GM18499 (cell line): ENCODE measurements around the gene AFAP1L1.

ENCODE experiments used
- ATAC-seq: cut with Tn5 transposase; IDR thresholded peaks from one replicate; pipeline ENCODE4 v1.9.1; 2021; ENCODE audit warnings: moderate number of reproducible peaks; ENCODE audit not compliant: insufficient read depth, unreplicated experiment

The AFAP1L1 gene

DNA sequence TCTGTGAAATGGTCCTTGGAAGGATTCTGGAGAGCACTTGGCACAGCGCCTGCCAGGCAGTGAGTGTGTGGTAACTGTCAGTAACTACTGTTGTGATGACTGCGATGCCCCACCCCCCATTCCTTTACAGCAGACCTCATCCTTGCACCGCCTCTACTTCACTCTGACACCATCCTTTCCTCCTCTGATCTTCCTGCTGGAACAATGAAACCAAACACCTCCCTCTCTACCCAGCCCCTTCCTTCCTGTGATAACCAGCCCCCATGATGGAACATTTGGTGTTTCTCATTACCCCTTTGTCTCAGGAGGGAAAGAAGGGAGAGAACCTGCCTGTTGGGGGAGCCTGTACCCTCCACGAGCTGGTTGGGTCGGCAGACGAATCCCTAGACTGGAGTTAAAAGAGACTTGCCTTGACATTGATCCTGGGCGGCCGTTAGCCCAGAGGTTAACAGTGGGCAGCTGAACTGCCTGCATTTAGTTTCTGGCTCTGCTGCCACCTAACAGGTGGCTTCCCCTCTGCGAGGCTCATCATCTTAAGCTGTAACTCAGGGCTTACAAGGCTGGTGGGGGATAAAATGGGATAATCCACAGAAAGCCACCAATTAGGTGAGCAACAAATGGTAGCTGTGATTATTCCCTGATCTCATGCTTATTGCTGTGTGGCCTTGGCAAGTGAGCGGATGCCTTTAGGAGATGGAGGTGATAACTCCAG lies 39.4 kb downstream of the AFAP1L1 start:
- ATAC-seq, result no peak

DNA sequence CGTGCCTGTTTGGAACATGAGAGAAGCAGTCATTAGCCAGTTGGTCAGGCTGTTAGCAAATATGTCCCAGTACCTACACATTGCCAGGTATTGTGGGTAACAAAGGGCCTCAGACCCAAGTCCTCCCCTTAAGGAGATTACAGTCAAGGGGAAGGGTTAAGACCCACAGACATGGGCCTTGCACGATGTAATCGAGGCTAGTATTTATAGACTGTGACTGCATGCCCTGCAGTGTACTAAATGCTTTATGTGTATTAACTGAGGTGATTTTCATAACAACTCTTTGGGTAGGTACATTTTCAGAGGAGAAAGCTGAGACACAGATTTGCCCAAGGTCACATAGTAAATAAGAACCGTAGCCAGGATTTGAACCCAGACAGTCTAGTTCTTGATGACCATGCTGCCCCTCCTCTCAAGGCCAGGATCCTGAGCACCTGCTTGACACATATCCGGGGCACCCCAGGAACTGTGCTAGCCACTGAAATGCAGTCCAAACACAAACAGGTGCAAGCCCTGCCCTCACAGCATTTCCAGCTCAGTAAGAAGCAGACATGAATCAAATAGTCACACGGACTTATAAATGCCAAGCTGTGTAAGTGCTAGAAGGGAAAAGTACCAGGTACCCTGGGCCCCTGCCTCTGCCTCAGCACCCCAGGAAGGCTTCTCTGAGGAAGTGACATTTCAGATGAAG lies 41.6 kb downstream of the AFAP1L1 start:
- no peak for ATAC-seq

DNA sequence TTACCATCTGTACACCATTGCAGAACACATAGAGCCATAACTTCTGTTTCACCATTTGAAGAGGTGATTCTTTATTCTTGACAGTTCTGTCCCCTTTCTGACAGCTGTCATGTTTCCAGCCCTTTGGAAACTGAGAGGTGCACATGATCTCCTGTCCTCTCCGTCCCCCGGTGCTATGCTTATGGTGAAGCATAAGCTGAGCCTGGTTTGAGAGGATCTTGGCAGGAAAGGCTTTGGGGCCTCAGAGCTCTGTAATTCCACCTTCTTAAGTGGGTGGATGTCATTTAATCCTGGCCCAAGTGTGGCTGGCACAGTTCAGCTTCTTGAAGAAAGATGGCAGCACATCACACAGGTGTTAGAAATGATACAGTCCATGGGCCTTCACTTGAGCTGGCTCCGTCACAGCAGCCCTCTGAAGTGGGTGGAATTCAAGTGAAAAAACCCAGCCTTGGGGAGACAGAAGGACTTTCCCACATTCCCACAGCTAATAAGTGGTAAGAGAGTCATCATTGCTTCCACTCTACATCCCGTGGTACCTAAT lies 43.0 kb downstream of the AFAP1L1 start:
- no peak for ATAC-seq

DNA sequence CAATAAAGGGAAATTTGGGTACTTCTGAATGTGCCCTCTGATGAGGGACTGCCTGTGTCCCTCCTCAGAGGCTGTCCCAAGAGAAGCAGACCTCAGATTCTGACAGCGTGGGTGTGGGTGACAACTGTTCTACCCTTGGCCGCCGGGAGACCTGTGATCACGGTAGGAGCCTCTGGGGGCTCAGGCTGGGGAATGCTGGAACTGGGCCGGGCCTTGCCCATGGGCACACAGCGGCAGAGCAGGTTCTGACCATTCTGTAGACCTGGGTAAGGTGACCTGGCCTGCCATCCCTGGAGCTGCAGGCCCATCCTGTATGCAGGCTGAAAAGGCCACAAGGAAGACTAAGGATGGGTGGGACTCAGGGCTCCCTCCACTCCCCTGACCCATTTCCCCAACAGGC lies 44.1 kb downstream of the AFAP1L1 start:
- ATAC-seq, result no peak

DNA sequence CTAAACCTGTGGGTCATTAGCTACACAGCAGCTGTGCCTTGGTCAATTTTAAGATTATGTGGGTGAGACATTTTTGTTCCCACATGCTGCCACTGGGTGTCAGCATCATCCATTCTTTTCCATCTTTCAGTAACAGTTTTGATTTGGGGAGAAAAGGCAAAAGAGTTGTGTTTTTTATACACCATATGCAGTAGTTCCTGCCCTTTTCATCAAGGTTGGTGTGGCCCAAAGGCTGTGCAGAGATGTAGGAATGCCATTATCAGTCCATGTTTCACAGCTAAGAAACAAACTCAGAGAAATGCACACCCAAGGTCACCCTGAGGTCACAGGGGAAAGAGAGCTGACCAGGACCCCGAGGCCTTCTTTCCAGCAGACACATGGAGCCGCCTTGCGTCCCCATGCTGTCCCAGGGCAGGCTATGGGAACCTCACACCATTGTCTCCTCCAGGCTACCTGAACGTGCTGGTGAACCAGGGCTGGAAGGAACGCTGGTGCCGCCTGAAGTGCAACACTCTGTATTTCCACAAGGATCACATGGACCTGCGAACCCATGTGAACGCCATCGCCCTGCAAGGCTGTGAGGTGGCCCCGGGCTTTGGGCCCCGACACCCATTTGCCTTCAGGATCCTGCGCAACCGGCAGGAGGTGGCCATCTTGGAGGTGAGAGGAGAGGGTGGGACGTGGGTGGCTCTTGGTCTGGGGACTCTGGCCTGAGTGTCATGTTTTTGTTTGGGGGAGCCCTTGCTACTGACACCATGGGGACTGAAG lies 45.8 kb downstream of the AFAP1L1 start:
- no peak for ATAC-seq

DNA sequence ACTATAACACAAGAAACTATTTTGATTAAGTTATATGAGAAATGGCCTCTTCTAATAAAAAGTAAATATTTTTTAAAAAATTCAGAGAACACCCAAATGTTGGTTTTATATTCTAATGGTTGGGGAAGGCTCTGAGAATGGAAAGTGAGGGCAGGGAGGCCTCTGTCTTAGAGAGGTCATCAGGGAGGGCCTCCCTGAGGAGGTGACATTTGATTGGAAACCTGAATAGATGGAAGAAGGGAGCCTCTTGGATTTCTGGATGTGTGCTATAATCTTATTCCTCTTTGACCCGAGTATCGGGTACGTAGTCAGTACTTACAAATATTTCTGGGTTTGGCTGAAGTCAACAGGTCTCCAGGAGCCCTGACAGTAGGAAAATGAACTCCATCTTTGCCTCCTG lies 47.5 kb downstream of the AFAP1L1 start:
- ATAC-seq, result no peak

DNA sequence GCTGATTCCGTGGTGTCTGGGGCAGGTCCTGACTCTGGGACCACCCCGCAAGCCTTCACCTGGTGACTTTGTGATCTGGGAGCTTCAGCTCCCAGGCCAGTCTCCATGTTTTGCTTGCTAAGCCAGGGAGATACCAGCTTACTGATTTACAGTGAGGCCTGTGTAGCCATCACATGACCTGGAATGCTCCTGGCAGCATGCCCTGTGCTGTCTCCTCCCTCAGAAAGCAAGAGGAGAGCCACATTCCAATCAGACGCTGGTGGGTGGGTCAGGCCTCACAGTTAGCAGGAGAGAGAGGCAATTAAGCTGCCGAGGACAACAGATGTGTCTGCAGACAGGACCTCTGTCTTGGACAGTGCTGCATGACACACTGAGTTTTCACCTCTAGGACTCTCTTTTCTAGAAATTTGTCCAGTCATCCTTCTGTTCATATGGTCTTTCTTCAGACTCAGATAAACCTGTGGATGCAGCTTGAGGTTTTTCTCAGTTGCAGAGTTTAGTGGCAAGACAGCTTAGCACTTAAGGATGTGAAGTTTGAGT lies 49.2 kb downstream of the AFAP1L1 start:
- no peak for ATAC-seq

DNA sequence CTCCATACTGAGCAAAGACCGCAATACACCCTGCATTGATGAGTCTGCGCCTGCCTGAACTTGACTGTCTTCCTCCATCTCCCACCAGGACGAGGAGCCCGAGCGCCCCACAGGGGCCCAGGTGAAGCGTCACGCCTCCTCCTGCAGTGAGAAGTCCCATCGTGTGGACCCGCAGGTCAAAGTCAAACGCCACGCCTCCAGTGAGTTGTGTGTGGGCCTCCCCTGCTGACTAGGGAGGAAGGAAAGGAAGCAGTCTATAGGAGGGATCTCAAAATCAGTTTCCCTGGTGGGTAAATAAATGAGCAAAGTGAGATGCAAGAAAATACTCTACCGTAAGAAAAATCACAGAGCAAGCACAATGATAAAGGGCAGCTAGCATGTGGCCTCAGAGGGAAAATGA lies 50.9 kb downstream of the AFAP1L1 start:
- ATAC-seq, result no peak

DNA sequence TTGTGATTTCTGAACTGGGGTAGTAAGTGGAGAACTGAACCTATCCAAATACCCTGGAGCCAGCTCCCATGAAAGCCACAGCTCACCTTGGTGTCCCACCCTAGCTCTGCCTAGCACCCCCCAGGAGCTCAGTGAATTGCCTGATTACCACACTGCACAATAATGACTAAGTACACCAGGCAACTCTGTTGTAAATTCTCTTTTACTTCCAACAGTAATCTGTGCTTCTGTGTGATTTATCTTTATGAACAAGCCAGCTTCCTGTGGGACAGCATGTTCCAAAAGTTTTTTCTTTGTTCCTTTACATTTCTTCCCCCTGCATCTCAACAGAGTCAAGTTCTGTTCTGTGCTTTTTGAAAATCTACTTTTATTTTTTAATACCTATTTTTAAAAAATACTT lies 51.6 kb downstream of the AFAP1L1 start:
- no peak for ATAC-seq

DNA sequence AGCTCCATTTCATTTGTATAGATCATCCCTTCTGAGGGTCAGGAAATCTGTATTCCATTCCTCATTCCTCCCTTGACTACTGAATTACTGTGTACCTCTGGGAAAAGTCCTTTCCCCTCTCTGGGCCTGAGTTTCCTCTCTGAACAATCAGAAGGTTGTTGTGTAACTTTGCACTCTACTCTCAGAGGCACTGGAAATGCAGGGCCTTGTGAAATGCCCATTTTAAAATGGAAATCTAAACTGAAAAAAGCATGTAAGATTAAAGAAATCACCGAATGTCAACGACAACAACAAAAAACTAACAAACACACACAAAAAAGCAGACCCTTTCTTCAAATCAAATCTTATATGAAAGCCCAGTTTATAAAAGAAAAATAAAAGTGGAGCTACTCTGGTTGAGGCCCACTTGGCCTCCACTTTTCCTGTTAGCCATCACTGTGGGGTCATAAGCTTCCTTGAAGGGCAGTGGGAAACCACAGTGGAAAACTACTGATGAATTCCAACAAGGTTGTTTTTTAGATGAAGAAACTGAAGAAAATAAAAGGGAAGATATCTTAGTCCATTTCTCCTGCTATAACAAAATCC lies 52.1 kb downstream of the AFAP1L1 start:
- no peak for ATAC-seq

DNA sequence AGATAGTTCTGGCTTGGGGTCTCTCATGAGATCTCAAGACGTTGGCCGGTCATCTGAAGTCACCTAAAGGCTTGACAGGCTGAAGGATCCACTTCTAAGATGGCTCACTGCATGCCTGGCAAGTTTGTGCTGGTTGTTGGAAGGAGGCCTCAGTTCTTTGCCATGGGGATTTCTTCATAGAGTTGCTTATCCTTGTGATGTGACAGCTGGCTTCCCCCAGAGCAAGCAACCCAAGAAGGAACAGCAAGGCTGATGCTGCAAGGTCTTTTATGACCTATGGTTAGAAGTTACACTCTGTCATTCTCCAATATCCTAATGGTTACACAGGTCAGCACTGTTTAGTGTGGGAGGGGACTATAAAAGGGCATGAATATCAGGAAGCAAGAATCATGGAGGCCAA lies 53.0 kb downstream of the AFAP1L1 start:
- no peak for ATAC-seq

DNA sequence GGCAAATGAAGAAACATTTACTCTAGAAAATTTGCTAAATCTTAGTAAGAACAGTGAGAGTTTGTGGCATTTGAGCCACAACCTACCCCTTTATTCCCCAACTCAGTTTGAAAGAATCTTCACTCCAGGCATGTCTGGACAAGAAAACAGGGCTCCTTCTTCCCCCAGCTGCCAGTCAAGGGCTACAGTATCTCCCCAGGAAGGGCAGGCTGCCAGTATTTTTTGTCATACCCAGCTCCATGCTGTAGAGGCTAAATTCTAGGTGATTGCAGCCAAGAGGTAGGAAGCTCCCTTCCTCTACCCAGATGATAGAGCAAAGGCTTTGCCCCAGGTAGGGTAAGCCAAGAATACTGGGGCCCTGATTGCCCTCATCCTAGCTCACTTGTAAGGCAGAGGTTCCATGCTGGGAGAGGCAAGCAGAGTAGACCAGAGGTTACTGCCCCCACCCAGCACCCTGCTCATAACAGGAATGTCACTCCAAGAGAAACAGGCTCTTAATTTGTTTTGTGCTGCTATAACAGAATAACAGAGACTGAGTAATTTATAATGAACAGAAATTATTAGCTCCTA lies 53.6 kb downstream of the AFAP1L1 start:
- no peak for ATAC-seq

DNA sequence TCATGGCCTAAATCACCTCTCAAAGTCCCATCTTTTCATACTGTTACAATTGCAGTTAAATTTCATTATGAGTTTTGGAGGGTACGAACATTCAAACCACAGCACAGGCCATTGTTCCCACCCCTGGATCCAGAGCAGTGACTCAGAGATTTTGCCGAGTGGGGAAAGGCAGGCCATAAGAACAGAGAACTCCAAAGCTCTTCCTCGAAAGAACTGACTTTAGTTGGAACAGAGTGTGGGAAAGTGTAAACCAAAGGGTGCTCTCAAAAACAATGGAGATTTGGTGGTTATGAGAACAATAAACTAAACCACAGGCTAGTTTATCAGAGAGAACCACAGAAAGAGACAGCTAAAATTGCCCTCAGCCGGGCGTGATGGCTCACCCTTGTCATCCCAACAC lies 54.2 kb downstream of the AFAP1L1 start:
- ATAC-seq, result no peak

DNA sequence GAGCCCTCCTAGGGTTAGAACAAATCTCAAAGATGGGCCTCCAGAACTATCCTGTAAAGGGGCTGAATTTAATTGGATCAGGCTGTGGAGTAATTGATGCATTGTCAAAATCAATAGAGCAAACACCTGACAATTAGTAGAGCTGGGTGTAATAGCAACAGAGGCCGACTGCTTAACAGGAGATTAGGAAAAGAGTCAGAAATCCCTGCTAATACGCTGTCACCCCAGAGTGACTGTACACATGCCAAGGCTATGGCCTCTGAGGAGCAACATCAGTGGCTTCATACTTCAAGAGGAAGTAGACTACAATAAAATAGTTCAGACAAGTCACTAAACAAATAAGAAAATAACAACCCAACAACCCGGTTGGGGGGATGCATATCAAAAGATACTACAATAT lies 55.0 kb downstream of the AFAP1L1 start:
- ATAC-seq, result no peak

DNA sequence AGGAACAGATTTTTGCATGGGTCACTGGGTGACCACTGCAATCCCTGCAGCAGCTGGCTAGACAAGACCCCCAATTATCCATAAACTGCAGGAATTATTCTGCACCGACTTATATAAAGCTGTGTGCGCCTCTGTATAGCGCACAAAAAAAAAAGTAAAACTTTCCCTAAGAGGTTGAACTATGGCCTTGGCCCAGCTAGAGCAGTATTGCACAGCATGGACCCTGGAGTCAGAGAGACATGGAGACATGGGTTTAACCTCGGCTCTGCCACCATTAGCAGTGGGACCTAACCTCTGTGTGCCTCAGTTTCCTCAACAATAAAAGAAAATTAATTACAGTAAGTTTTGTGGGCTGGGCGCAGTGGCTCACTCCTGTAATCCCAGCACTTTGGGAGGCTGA lies 56.5 kb downstream of the AFAP1L1 start:
- no peak for ATAC-seq

DNA sequence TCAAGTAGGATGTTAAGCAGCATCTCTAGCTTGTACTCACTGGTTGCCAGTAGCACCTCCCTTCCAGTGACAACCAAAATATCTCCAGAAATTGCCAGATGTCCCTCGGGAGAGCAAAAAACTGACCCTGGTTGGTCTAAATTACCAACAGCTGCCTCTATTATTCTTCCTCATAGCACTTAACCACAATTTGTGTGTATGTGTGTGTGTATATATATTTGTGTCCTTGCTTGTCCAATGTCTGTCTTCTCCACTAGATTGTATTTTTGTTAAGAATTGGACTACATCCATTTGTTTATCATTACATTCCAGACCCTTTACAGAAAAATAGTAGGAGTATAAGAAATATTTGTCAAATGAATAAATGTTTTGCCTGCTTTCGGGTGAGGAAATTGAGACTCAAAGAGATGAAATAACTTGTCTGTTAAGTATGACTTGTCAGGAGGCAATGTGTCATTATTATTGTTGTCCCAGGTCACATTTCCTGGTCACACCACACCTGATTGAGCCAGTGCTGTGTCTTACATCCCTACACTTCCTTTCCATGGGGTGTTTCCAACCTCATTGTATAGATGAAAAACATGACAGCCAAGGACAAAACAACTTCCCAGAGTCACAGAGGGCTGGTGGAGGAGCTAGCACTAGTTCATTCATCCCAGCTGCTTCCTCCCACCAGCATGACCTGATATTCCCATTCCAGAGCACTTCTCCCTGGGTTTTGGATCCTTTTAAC lies 62.2 kb downstream of the AFAP1L1 start:
- no peak for ATAC-seq

DNA sequence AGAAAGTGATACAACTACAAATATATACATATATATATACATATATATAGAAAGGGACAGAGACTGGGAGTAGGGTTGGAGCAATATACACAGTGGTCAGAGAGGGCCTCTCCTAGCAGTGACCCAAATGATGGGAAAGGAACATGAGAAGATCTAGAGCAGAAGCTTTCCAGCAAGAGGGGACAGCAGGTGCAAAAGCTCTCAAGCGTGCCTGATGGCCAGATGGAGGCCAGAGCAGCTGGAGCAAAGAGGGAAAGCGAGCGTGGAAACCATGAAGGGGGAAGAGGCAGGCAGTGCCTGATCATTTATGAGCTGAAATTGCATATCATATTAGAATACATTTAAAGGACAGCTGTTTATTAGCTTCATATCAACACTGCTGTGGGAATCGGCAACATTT lies 66.1 kb downstream of the AFAP1L1 start:
- ATAC-seq, result no peak

DNA sequence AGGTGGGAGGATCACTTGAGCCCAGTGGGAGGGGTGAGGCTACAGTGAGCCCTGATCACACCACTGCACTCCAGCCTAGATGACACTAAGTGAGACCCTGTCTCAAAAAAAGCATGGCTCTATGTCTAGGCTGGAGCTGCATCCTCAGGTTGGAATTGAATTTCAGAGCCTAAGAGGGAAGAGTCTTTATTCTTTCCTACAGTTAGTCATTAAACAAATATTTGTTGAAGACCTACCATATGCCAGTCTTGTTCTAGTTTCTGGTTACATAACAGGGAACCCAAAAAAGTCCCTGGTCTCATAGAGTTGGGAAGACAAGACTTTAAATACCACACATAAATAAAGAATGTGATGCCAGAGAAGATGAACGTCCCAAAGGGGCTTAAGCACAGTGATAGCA lies 66.7 kb downstream of the AFAP1L1 start:
- ATAC-seq, result no peak

DNA sequence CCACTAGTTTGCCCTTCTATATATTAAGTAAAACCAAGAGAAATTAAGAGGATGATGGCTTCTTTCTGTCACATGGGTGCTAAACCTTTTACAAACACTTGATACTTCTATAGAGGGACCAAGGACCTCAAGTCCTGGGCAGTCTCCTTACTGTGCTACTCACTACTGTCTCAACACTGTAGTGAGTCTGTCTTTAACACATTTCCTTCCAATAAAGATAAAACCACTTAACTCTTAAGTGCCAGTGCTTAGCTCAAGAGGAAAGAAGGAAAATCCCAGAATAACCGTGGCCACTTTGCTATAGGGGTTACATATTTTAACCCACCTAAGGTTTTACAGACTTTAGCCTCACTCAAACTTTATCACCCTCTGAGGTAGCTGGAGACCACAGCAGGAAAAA lies 69.3 kb downstream of the AFAP1L1 start:
- ATAC-seq, result no peak

DNA sequence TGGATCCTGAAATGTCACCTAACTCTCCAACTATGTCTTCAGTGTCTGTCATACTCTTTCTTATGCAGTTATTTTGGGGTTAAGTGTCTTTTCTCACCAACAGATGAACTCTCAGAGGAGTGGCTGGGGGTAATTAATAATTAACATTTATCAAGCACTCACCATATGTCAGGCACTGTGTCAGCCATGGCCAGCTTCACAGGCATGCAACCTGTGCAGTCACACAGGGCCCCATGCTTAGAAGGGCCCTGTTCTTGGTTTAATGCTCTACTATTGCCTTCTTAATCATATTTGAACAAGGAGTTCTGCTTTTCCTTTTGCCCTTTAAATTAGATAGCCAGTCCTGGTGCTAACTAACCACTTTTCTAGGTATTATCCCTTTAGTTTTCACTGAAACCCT lies 70.2 kb downstream of the AFAP1L1 start:
- ATAC-seq, result no peak
